Osteoblast (primary cell): ENCODE results near the gene GOLGA8N. TPM values are rescaled to one million over a fixed set of nuclear protein-coding genes. Genes with fewer than 3 reads are reported as not detected.
"Not testable (repeated sequence)": the region's sequence is repeated elsewhere in the genome, so short reads cannot be mapped to it uniquely, and the experiment has no call there.

Experiments used
- DNase-seq: peaks from one replicate; pipeline ENCODE4 v3.0.0; 2011; ENCODE audit warnings: low spot score, mixed read lengths; ENCODE audit not compliant: insufficient read length; ENCODE audit errors: missing footprints
- H2AFZ ChIP-seq: 2 replicates; pipeline ENCODE4 v1.6.0; 2011; ENCODE audit warnings: mild to moderate bottlenecking, low read length
- H3K27ac ChIP-seq: 2 replicates; pipeline ENCODE4 v1.5.1; 2011; ENCODE audit warnings: mild to moderate bottlenecking, low read depth, low read length, moderate library complexity
- H3K27me3 ChIP-seq: 2 replicates; pipeline ENCODE4 v1.6.0; 2012; ENCODE audit warnings: mild to moderate bottlenecking, control low read depth, inconsistent platforms, low read length, moderate library complexity; ENCODE audit not compliant: insufficient read depth
- H3K36me3 ChIP-seq: 2 replicates; pipeline ENCODE4 v1.5.1; 2011; ENCODE audit warnings: mild to moderate bottlenecking, low read length, control low read depth, moderate library complexity; ENCODE audit not compliant: insufficient read depth
- H3K4me1 ChIP-seq: 2 replicates; pipeline ENCODE4 v1.5.1; 2011; ENCODE audit warnings: mild to moderate bottlenecking, low read length, control low read depth, moderate library complexity; ENCODE audit not compliant: insufficient read depth
- H3K4me2 ChIP-seq: 2 replicates; pipeline ENCODE4 v1.6.0; 2011; ENCODE audit warnings: mild to moderate bottlenecking, low read length; ENCODE audit not compliant: insufficient read depth
- H3K4me3 ChIP-seq: fragments of 200-600 bp; sonication (generic); 3 replicates; pipeline ENCODE4 v1.5.1; 2012; ENCODE audit warnings: mild to moderate bottlenecking, low read length, inconsistent platforms; ENCODE audit not compliant: insufficient read depth
- H3K79me2 ChIP-seq: 2 replicates; pipeline ENCODE4 v1.6.0; 2012; ENCODE audit warnings: mild to moderate bottlenecking, low read length, control low read depth, inconsistent platforms; ENCODE audit not compliant: insufficient read depth
- H3K9me3 ChIP-seq: 2 replicates; pipeline ENCODE4 v1.5.1; 2011; ENCODE audit warnings: low read depth, low read length, control low read depth
- H4K20me1 ChIP-seq: 2 replicates; pipeline ENCODE4 v1.6.0; 2012; ENCODE audit warnings: mild to moderate bottlenecking, low read length, control low read depth; ENCODE audit not compliant: insufficient read depth
- total RNA-seq: library from RNA; depleted of rRNA; stranded (reverse); fragments of >200 nt; gene quantifications from 2 replicates; pipeline ENCODE4 v1.2.3, GENCODE V29; 2012
- TF ChIP-seq, protein P1 (sequence below): IDR thresholded peaks from 2 replicates; pipeline ENCODE4 v1.5.1; 2011; ENCODE audit warnings: mild to moderate bottlenecking, low read depth, low read length, moderate library complexity; ENCODE audit errors: extremely low read depth

GOLGA8N gene
- total RNA-seq, 1 donor, result 4.7 TPM

DNA sequence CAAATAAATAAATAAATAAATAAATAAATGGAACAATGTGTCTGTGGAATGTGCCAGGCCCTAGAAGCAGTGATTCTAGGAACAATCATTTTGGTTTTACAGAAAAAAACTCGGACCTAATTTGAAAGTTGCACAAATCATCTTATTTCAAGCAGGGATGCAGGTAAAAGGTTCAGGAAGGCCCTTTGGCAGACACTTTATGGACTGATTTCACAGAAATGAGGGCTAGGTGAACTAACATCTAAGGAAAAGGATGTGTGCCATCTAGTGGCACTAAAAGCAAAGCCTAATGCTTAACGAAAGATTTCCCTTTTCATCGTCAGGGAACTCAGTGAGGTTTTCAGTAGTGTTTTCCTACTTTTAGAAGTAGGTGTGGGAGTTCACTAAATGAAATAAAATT is 17.5 kb downstream of the GOLGA8N start:
- not testable (repeated sequence) for DNase-seq, H3K4me3 ChIP-seq, H3K4me2 ChIP-seq, H3K27ac ChIP-seq, H2AFZ ChIP-seq, H3K9me3 ChIP-seq, H3K36me3 ChIP-seq, H3K27me3 ChIP-seq, H4K20me1 ChIP-seq, H3K4me1 ChIP-seq, H3K79me2 ChIP-seq

DNA sequence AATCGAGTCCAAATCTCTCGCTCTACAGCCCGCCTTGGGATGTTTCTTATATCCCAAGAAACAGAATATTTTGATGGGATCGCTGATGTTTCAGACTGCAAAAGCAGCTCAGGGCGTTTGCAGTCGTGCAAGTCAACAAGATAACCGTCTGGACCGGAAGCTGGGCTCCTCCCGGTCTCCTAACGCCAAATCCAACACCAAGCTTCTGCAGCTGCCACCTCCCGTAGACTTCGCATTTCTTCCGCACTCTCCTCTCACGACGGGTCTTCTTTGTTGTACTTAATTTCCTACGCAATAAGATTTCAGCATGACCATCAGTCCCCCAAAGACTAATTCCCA is 21.4 kb downstream of the GOLGA8N start:
- Histone ChIP-seq H3K4me2 (peak overlapping the region; percentile 79), H3K79me2 (peaks cover 37% of the 10 kb centered on the region), H3K27ac (peak overlapping the region; percentile 91), H2AFZ (peak overlapping the region; percentile 83), H3K4me3 (peak overlapping the region; percentile 78)
- H3K9me3 ChIP-seq, H4K20me1 ChIP-seq, H3K4me1 ChIP-seq, H3K27me3 ChIP-seq, H3K36me3 ChIP-seq, DNase-seq: not testable (repeated sequence)

DNA sequence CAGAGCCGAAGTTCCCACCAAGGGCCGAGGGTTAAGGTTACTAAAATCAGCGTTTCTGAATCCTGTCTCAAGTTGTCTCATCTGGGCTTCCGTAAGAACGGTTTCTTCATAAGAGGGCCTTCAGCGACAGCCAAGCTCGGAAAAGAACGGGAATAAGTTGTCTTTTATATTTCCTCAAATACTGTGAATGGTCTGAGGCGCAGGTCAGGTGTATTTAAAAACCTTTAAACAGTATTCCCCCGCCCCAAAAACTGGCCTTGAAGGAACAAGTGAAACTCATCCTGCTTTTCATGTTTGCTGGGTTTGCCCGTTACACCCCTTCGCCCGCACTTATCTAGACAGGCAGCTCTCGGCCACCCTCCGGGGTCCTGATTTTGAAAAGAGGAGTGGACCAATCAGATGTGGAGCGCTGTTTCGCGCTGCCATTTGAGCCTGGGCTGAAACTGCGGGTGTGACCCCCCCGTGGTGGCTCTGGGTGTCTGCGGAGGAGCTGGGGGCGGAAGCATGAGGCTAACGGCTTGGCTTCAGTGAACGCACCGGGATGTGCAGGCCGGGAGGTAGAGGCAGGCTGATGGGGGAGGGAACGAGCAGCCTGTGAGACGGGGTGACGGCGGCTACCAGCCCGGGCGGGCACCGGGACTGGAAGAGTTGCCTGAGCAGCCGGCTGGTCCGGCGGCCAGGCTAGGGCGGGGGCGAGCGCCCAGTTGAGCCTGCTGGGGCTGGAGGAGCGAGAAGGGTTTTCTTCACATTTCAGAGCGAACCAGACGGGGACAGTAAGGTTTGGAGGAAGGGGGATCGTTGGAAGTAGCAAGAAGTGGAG is 22.0 kb downstream of the GOLGA8N start, which contains the start of gene ARHGAP11A:
Gene ARHGAP11A, plus strand, starts transcription at position 454 of the 820 bp plus-strand sequence. CDS start 708 bp downstream, outside the sequence.
- Histone ChIP-seq H3K79me2 (peaks cover 39% of the 10 kb centered on the region), H3K4me3 (peak within 1 kb of the TSS; percentile 78), H3K27ac (peak within 1 kb of the TSS; percentile 91), H3K4me2 (peak within 1 kb of the TSS; percentile 79), H2AFZ (peak within 1 kb of the TSS; percentile 83)
- H3K4me1 ChIP-seq, H3K9me3 ChIP-seq, H4K20me1 ChIP-seq, H3K36me3 ChIP-seq, H3K27me3 ChIP-seq, DNase-seq: not testable (repeated sequence)

DNA sequence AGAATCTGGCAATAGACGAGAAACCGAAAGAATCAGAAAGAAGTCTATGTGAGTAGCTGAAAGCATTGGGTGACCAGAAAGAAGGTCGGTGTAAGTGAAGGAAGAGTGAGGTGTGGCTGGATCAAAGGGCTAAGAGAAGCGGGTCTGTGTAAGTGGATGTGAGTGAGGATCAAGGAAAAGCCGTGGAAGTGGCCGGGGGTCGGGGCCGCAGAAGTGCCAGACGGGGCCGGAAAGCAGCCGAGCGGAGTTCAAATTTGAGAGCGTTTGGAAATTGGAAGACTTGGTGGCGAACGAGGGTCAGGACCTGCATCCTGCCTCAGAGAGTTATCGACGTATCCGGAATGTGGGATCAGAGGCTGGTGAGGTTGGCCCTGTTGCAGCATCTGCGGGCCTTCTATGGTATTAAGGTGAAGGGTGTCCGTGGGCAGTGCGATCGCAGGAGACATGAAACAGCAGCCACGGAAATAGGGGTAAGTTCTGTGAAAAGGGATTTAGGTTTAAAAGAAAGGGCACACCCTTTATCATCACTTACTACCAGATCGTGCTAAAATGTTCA is 22.7 kb downstream of the GOLGA8N start:
- H2AFZ ChIP-seq, result peak overlapping the region; percentile 77
- not testable (repeated sequence) for H3K4me1 ChIP-seq, DNase-seq, H3K9me3 ChIP-seq, H4K20me1 ChIP-seq, H3K36me3 ChIP-seq, H3K27me3 ChIP-seq
- peak overlapping the region; percentile 76 for H3K4me2 ChIP-seq
- H3K4me3 ChIP-seq, result peak overlapping the region; percentile 78
- peak overlapping the region; percentile 60 for H3K27ac ChIP-seq
- peaks cover 42% of the 10 kb centered on the region for H3K79me2 ChIP-seq

DNA sequence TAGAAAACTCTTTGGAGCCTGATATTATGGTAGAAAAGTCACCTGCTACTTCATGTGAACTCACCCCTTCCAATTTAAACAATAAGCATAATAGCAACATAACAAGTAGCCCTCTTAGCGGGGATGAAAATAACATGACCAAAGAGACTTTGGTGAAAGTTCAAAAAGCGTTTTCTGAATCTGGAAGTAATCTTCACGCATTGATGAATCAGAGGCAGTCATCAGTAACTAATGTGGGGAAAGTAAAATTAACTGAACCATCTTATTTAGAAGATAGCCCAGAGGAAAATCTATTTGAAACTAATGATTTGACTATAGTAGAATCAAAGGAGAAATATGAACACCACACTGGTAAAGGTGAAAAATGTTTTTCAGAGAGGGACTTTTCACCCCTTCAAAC is 43.2 kb downstream of the GOLGA8N start:
- Histone ChIP-seq H3K4me3 (no peak overlapping the region), H3K36me3 (peaks cover 66% of the 10 kb centered on the region), H3K4me2 (no peak overlapping the region), H3K27me3 (no peaks in the 10 kb centered on the region), H4K20me1 (no peaks in the 10 kb centered on the region), H2AFZ (no peak overlapping the region), H3K9me3 (no peaks in the 10 kb centered on the region), H3K27ac (no peak overlapping the region), H3K4me1 (no peaks in the 10 kb centered on the region), H3K79me2 (peaks cover 5% of the 10 kb centered on the region)
- TF ChIP-seq, protein P1, sequence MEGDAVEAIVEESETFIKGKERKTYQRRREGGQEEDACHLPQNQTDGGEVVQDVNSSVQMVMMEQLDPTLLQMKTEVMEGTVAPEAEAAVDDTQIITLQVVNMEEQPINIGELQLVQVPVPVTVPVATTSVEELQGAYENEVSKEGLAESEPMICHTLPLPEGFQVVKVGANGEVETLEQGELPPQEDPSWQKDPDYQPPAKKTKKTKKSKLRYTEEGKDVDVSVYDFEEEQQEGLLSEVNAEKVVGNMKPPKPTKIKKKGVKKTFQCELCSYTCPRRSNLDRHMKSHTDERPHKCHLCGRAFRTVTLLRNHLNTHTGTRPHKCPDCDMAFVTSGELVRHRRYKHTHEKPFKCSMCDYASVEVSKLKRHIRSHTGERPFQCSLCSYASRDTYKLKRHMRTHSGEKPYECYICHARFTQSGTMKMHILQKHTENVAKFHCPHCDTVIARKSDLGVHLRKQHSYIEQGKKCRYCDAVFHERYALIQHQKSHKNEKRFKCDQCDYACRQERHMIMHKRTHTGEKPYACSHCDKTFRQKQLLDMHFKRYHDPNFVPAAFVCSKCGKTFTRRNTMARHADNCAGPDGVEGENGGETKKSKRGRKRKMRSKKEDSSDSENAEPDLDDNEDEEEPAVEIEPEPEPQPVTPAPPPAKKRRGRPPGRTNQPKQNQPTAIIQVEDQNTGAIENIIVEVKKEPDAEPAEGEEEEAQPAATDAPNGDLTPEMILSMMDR, result no peak
- DNase-seq, result no peak
